Hematopoietic multipotent progenitor cell treated with erythropoietin and hydrocortisone succinate and interleukin-3 and kit ligand, for 17 days (in vitro differentiated cells): ENCODE results near the gene LBH.
A peak's percentile ranks its signal among the peaks of the same experiment; 100 is the strongest.

Experiments used
- DNase-seq: peaks from one replicate; pipeline ENCODE4 v3.0.0-alpha.2; 2015; ENCODE audit warnings: low spot score

LBH gene

DNA sequence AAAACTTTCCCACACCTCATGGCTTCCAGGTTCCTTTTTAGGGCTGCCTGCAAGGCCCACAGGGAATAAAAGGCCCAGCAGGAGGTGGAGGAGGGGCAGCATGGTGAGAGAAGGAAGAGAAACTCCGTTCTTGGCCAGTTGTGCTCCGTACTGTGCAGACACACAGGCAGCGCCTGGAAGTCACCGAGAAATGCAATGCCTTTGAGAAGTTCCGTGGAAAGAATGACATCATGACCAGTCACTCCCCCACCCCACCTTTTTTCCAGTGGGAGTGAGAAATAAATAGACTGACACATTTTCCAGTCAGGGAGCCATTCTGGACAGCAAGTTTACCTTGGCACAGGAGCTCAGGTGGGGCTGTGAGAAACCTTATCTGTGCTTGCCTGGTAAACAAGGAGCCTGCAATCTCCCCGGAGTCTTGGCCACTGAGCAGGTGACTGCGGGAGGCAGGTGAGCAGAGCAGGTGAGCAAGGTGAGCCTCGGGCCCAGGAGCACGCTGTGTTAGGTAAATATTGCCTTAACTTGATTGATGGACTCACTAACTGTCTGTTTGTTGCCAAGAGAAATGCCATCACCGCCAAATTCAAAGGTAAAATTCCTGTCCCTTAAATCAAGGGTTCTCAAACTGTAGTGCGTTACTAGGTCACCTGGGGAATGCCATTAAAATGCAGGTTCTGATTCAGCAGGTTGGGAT is 13.5 kb upstream of the LBH start:
- no peak for DNase-seq

DNA sequence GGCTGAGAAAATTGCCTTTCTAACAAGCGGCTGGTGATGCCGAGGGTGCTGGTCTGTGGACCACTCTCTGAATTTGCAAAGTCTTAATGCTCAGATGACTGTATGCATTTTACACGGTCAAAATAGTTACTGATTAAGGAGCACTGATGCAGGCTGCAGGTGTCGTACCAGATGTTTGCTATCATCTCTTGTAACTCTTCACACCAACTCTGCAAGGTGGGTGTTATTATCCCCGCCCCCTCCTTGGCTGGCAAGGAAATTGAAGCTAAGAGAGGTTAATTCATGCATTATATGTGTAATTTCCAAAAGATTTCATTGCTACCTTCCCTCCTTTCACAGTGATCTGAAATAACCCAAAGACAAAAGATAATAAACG is 13.0 kb upstream of the LBH start:
- no peak for DNase-seq

DNA sequence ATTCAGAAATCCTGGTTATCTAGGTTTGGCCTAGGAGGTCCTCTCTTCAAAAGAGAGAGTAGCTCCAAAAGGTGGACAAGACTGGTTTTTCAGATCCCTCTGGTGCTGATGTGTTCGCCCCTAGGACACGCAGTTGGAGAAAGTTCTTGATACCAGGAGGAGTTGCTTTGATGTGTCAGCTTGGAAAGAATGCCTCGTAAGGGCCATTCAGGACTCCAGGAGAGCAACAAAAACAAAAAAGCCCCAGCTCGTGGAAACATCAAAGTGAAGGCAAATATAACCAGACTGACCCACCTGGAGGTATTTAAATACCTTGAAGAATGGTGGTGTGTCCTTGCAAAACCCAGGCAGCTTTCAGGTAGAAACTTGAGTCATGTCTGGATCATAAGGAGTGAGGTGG is 12.5 kb upstream of the LBH start:
- DNase-seq: no peak

DNA sequence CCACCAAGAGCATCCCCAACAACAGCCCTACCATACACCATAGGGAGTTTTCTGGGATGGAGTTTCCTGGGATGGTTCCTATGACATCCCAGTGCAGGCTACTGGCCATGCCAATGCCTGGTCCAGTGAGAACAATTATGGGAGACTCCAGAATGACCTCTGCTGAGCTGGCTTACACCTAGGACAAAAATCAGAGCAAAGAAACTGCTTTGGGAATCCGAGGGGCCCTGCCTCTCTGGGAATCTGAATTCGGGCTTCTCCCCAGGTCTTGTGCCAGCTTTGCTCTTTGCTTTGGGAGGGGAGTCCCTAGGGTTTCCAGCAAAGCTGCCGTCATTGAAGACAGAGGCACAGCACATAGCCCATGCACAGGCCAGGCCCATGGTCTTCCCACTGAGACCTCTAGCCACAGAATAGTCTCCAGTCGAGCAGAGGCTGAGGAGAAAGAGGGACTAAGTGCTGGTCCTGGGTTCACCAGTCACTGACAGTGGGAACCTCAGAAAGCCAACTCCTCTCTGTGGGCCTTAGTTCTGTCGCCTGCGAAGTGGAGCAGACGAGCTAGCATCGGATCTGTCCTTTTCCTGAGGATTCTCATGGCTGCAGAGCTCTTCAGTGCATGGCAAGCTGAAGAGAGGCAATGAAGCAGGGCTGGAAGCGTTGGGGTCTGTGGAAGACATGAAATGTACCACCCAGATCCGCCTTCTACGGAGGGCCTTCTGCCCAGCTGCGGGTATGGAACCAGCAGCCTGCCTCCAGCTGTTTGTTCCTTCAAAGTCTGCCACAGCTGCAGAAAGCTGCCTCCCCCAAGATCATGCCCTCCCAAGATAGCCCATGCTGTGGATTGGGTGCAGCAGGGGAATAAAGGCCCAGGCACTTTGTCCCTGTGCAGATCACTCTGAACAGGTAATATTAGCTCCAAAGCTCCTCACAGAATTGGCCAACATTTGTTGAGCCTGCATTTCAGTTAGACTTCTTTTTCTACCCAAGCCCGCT is 11.2 kb upstream of the LBH start:
- DNase-seq: no peak

DNA sequence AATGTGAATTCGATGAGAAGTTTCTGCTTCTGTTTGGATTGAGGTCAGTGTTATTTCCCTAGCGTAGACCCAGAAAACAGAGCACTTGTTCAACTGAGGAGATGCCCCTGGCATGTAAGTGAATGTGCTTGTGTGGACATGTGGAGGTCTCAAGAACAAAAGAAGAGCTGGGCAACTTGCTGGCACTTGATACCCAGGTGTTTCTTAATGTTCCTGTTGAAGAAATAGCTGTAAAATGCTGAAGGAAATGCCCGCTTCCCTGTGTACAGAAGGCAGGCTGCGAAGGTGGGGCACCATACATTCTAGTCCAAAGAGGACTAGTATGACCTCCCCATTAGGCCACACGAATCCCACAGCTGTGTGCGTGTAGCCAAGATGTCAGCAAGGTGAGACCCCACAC is 9.8 kb upstream of the LBH start:
- DNase-seq: no peak

DNA sequence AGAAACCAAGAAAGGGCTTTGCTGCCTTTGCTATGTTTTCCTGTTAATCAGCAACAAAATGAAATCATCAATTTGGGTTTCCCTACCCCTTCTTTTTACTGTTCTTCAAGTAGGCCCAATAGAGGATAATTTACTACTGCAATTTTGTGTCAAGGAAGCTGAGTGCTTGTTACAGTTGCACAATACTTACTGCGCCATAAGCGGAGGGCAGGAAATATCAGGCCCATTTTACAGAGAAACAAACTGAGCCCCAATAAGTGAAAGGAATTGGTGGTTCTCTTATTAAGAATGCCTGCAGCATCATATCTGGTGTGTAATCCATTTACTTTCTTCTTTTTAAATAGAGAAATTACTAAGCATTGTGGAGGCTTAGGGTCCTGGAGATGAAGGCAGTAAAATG is 9.3 kb upstream of the LBH start:
- no peak for DNase-seq

DNA sequence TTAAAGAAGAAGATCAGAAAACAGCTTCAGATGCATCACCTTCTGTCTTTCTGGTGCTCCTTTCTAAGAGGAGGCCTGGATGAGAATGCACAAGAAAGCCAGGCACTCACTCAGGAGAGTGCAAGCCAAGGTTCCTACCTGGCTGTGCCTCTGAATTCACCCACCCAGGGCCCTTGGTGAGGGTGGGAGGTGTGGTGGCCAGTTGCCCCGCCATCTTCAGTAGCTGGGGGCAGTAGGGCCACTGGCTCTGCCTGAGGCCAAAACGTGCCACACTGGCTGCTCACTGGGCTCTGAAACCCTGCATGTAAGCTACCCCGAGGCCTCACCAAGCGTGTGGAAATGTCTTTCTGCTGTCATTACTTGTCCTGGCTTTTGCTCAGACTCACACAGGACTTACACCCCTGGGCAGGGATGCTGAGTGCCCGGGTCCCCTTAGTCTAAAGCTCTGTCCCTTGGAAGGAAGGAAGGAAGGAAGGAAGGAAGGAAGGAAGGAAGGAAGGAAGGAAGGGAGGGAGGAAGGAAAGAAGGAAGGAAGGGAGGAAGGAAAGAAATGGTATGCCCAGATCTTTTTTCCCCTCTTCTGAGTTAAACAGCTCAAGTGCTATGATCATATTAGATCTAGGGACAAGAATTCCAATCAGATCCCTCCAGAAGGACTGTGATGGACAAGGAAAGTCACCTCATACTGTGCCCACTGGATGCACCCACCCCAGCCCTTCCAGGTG is 8.5 kb upstream of the LBH start:
- DNase-seq: no peak

DNA sequence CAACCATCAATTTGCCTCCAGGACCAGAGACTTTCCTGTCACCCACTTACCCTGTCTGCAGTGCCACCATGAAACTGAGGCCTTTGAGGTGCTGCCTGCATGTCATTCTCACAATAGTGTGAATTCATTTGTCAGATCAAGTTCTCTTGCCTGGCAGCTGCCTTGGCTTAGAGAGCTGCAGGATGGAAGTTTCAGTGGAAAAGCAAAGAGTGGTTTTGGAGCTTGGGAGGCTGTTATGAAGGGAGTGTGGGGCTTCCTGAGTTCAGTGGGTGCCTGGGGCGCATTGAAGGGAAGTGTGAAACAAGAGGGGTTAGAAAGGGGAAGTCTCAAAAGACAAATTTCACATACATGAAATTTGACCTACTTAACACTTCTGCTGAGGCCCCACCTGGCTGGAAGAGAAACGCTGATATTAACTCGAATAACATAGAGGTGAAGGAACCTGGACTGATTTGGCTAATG is 7.9 kb upstream of the LBH start:
- no peak for DNase-seq

DNA sequence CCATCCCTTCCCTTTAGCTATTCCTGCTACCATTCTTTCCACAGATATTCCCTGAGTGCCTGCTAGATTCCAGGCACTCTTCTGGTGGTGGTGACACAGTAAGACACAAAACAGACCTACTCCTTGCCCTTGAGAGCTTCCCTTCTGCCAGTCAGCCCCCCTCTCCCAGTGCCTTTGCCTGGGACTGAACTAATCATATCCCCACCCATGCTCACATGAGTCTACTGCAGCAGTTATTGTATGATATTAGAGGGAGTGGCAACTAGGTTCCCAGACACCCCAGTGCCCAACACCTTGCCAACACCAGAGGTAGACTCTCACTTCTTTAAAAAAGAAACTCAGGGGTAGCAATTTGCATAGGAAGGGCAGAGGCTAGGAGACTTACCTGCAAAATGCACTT is 7.2 kb upstream of the LBH start:
- peak; percentile 54 for DNase-seq

DNA sequence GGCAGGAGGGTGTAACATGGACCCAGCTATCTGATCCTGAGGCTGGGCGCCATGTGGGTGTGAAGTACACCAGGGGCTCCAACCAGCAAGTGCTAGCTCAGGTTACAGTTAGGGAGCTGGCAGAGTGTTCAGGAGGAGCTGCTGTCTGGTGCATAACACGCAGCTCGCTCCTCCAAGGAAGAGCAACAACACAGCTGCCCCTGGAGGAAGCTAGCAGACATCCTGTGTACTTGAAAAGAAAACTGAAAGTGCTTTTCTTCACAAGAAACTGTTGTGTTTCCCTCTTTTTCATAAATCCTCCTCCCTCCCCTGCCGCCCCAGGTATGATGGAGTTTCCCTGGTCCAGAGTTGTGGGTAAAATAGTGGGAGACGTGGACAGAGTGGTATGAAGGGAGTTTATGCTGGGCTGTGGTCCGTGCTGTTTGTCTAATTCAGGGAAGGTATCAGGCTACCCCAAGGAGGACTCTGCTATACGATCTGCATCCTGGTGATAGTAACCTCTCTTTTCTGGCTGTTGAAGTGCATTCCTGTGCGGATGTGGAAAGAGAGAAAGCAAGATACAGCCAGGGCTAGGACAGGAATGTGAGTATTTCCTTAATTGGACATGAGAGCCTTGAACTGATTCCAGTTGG is 6.1 kb upstream of the LBH start:
- DNase-seq: peak; percentile 67

DNA sequence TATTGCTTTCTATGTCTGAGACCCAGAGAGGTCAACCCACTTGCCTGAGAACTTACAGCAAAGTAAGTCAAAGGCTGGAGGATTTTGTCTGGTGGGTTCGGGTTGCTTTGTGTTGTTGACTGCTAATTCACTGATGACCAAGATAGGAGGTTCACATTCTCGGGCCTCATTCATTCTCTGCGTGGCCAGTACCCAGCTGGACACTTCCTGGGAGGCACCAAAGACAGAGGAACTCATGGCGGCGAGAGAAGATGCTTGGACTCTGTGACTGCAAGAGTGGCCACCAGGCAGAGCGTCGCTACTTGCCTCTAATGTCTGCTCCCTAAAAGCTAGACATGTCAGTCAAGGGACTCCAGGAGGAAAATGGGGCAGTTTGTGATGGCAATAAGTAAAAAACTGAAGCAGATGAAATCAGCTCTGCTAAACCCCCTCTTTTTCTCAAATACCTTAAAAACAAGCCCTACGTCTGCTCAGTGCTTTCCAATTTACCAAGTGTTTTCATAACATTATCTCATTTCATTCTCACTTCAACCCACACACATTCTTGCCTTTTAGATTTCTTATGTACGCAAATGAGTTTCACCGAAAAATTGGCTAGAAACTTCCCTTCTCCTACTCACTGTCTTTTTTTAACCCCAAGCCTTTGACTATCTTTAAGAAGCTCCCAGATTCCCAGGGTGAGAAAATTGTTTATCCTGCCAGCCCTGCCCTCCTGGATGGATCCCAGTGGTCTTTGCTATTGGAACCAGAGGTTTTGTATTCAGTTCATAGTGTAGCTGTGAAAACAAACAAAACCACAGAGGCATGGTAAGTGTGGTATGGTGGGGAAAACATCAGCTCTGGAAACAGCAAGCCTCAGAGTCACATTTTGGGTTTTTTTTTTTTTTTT is 4.9 kb upstream of the LBH start:
- DNase-seq: no peak

DNA sequence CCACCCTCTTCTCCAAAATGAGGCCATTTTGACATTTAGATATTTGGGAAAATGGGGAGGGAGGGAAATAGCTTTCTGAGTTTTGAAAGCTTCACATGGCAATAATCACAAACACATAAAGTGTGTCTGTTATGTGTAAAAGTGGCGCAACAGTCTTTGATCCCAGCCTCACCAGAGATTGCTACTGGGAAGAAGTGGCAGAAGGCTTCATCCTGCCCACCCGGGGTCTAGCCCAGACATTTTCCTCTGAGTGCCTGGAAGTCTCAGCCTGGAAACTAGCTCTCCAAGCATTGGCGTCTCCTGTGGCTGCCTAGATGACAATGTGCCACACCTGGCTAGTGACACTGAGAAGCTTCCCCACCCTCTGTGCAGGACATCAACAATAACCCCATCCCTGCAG is 1.7 kb upstream of the LBH start:
- DNase-seq: no peak

DNA sequence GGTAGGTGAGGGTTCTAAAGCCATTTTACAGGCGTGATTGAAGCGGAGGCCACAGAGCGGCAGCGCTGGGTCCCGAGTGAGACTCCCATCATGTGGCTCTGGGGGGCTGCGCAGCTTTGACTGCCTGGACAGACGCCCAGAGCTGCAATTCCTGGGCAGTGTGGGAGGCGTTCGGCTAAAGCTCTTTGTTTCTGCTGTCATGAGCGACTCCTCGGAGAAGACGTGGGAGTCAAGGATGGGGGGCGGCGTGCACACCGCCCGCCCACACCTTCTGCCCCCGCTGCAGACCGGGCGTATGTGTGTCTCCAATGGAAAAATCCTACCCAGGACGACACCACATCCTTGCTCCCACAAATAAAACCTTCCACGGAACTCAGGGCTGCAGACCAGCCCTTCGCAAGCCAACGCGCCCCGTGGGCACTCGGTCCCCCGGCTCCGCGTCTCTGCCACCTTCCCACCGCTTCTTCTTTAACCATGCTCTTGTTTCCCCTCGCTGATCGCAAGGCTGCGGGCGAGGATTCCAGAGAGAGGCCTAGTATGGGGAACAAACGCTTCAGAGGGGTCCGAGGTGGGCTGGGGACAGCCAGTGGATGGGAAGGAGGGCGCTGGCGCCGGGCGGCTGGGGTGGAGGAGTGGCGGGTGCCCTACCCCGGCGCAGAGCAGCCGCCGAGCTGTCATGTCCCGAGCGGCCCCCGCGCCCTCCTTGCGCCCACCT is 680 bp upstream of the LBH start:
- DNase-seq: no peak

DNA sequence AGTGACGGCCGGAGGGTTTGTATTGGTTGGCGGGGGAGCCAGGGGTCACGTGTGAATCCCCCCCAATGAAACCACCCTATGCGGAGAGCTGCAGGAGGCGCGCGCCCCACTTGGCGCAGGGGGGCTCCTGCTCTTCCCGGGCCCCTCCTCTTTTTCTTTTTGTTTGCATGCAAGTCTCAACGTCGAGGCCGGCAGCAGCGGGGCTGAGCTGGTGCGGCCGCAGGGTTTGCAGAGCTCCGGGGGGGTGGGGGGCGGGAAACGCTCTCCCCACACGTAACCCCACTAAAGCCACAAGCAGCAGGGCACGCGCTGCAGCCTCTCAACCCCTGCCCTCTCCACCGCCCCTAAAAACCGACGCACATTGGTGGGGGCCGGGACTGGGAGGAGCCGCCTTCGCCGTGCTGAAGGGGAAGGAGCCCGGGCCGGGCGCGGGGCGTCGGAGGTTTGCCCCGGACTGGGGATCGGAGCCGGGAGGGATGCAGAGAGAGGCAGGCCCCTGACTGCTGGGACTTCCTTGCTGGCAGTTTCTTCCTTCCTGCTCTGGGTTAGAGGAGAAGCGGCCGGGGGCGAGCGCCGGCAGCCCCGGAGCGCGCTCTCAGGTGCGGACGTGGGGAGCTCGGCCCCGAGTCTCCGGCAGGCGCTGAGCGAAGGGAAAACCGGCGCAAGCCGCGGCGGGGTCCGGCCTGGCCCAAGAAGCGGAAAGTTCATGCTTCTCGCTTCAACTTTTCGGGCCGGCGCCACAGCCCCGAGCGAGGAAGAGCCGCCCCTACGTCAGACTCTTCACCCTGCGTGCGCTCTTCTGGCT is 864 bp downstream of the LBH start:
- DNase-seq: peak; percentile 71

DNA sequence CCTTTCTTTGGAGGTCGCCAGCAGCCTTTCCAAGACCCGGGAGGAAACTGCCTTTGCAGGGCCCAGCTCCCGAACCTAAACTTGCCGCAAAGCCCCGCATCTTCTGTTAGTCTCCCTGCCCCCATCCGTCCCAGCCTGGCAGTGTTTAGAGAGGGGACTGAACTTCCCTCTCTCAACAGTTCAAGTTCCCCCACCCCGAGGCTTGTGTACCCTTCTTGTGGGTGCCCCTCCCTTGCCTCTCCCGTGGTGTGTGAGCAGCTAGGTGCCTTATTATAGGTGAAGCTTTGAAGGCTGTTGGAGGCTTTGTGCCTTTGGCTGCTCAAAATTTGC is 1.4 kb downstream of the LBH start:
- DNase-seq: peak; percentile 68

DNA sequence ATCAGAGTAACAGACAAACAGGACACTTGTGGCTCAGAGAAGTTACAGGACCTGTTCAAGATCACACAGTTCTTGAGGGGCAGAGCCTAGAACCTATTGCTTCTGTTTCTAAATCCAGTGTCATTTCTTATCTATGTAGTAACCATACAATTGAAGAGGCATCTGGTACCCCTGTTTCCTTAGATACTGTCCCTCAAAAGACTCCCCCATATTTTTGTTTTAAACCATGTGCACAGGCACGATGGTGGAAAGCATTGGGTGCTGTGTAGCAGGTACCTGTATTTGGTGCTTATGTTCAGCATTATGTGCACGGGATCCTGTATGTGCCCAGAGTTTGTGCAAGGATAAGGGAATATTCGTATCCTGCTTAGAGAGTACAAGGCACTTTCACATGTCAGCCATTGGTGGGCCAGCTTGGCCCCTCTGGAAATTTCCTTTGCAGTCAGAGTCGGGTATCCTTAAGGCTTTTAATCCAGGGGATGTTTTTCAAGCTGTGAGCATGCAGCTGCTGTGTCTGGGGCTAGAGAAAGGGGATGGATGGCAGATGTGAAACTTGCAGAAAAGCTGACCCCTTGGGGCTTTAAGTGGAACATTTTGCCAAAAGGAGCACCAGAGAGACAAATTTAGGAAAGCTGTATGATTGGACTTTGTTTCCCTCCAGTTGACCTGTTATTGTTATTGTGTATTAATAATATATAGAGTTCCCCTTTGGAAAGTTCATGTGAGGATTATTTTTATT is 2.1 kb downstream of the LBH start:
- peak; percentile 57 for DNase-seq

DNA sequence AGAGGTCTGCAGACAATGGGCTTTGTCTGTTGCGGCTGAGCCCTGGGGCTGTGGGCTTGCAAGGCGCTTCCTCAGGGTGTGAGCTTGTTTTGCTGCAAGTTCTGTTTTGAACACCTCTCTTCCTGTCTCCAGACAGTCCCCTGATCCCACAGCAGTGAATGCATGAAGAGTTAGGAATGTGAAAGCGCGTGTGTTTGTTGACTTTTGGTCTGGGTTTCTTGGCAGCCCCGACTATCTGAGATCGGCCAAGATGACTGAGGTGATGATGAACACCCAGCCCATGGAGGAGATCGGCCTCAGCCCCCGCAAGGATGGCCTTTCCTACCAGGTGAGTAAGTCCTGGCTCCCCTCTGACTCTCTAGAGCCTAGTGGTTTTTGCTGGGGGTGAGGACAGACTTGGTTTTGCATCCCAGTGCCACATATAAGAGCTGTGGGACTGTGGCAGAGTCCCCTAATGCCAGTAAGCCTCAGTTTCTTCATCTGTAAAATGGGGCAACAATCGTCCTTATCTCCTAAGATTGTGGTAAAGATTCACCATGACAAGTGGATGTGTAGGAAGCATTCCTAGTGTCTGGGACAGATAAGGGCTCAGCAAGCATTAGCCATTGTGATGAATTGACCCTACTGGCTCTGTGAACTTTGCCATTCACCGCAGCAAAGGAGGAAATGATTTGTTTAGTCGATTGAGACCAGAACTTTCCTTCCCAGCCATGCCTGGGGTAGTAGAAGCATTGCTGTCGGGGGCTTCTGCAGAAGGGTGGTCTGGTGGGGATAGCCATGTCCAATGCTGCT is 3.0 kb downstream of the LBH start:
- peak; percentile 47 for DNase-seq

DNA sequence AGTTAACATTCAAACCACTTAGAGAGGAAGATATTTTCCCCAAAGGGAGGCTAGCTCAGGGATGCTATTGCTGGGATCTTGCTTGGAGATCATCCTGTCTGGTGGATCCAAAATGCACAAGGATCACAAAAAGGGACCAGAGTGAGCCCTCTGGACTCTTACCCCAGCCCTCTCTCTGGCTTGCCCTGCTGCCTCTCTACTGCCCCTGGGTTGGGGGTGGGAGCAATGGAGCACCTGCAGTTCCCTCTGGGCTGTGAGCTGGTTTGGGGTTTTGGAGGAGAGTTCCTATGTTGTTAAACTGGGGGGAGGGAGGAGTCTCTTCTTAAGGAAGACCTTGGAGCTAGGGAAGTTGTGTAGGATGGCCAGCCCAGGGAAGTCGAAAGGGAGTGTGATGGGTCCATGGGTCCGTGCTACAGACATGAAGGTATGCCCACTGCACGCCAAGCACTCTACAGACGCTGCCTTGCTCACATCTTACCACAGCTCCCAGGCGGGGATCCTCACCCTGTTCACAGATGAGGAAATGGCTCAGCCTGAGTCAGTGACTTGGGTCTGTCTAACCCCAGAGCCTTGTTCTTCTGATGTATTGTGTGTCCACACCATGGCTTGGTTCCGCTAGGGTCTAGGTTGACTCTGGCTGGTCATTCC is 3.8 kb downstream of the LBH start:
- DNase-seq: no peak
